GM15510 (cell line): ENCODE data around the gene RAB3D.

Experiments
- POLR2A ChIP-seq: IDR thresholded peaks from 3 replicates; pipeline ENCODE4 v1.6.1; 2011; ENCODE audit warnings: borderline replicate concordance; ENCODE audit not compliant: insufficient read length; ENCODE audit errors: extremely low read depth

Gene RAB3D

GRCh38 chr19:11355160-11356073 lies 16.0 kb upstream of the RAB3D start, which contains the start of gene PLPPR2:
Gene PLPPR2, plus strand, starts transcription at chr19:11355432. Its CDS starts 2,242 bp downstream, at chr19:11357674.
- peak; percentile 39 for TF ChIP-seq POLR2A

GRCh38 chr19:11349171-11349570 lies 9.7 kb upstream of the RAB3D start:
- no peak for TF ChIP-seq POLR2A

GRCh38 chr19:11347546-11348039 lies 8.1 kb upstream of the RAB3D start:
- no peak for TF ChIP-seq POLR2A

DNA sequence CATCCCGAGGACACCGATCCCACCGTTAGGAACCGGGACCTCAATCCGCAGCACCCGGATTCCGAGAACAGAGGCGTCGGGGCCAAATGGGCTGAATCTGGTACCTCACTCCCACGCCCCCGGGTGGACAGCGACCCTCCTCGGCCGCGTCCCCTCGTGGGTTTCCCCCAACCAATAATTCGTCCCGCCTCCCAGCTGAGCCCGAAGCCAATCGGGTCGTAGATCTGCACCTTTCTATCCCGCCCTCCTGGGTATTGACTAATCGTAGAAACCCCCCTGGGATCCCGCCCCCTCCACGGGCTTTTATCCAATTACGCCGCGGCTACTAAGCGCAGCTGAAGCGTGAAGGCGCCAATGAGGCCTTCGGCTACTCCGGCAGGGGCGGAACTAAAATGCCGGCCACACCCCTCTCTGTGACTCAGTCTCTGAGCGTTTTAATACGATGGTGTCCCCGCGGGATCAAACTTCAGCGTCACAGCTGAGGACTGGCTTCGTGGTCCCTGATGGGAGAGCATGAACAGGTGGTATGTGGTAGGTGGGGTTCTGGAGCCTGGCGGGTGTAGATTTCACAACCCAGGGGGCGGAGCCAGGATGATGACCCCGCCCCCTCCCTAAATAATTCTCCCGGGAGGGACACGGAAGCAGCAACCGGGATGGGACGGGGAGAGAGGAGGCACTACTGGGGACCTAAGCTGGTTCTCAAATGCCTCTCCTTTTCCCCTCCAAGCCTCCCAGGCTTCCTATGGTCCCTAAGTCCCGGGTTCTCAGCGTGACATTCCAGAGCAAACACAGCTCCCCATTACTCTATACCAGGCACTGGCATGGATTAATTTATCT lies 6.9 kb upstream of the RAB3D start, which contains the start of the genes CCDC159 and TMEM205:
Gene CCDC159, plus strand, starts transcription at position 416 of the 837 bp plus-strand sequence. Its CDS starts 88 bp downstream, at position 504.
Gene TMEM205, minus strand, starts transcription at position 165 of the 837 bp plus-strand sequence. CDS start 649 bp downstream, outside the sequence.
- peak; percentile 64 for TF ChIP-seq POLR2A

- TF ChIP-seq POLR2A: no peak
Measured at GRCh38 chr19:11345122-11345803, 5.8 kb upstream of the RAB3D start.

GRCh38 chr19:11342429-11342828 lies 3.0 kb upstream of the RAB3D start:
- no peak for TF ChIP-seq POLR2A

- no peak for TF ChIP-seq POLR2A
Measured at GRCh38 chr19:11338569-11339253, 746 bp downstream of the RAB3D start.

GRCh38 chr19:11338121-11338520 lies 1.3 kb downstream of the RAB3D start:
- TF ChIP-seq POLR2A: no peak

GRCh38 chr19:11337080-11337479 lies 2.4 kb downstream of the RAB3D start:
- no peak for TF ChIP-seq POLR2A

GRCh38 chr19:11335449-11336146 lies 3.9 kb downstream of the RAB3D start:
- TF ChIP-seq POLR2A: no peak

GRCh38 chr19:11332822-11333221 lies 6.6 kb downstream of the RAB3D start:
- no peak for TF ChIP-seq POLR2A

DNA sequence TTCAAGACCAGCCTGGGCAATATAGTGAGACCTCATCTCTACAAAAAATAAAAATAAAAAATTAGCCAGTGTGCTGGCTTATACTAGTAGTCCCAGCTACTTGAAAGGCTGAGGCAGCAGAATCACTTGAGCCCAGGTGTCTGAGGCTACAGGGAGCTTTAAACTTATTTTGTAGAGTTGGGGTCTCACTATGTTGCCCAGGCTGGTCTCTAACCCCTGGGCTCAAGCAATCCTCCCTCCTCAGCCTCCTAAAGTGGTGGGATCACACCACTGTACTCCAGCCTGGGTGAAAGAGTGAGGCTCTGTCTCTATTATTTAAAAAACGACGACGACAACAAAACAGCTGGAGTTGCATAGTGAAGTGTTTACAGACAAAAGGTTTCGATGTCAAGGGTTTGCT lies 8.0 kb downstream of the RAB3D start:
- TF ChIP-seq POLR2A: no peak

- no peak for TF ChIP-seq POLR2A
Measured at GRCh38 chr19:11330127-11330526, 9.3 kb downstream of the RAB3D start.
